NCI-H526 (cell line): ENCODE data around the gene GNAT3.

Source experiments
- DNase-seq, 2 experiments: peaks; one replicate each; lab custom pipeline; 2025; lab: John Stamatoyannopoulos, UW

Gene GNAT3

GRCh38 chr7:80417211-80417793 is 94.6 kb downstream of the GNAT3 start:
- no peak for DNase-seq

- DNase-seq, result no peak
These were observed 96.3 kb downstream of the GNAT3 start for GRCh38 chr7:80415522-80415921.

GRCh38 chr7:80415114-80415513 is 96.8 kb downstream of the GNAT3 start:
- DNase-seq, result no peak

- DNase-seq, result no peak
These were observed 97.5 kb downstream of the GNAT3 start for GRCh38 chr7:80414331-80414730.

GRCh38 chr7:80413383-80413945 is 98.4 kb downstream of the GNAT3 start:
- no peak for DNase-seq

GRCh38 chr7:80412842-80413241 is 99.0 kb downstream of the GNAT3 start:
- DNase-seq, result no peak

- DNase-seq, result no peak
These were observed 100.2 kb downstream of the GNAT3 start for GRCh38 chr7:80411621-80412020.

GRCh38 chr7:80410081-80410480 is 101.8 kb downstream of the GNAT3 start:
- no peak for DNase-seq
